GM12892 (cell line): Measurements from ENCODE around the gene CPS1.

ENCODE experiments used
- DNase-seq: peaks from one replicate; pipeline ENCODE4 v3.0.0; 2011; ENCODE audit not compliant: insufficient read length
- FAIRE-seq: peaks from 2 replicates; lab custom pipeline; 2011; peaks lifted over from hg19 to GRCh38; lab: Jason Lieb, UNC
- POLR2A ChIP-seq: IDR thresholded peaks from 2 replicates; pipeline ENCODE4 v1.6.1; 2011; ENCODE audit warnings: low read depth, low read length, control low read depth
- POLR2AphosphoS5 ChIP-seq: IDR thresholded peaks from 2 replicates; pipeline ENCODE4 v1.6.1; 2011; ENCODE audit warnings: low read depth, low read length, control low read depth
- TAF1 ChIP-seq: IDR thresholded peaks from 2 replicates; pipeline ENCODE4 v1.6.1; 2011; ENCODE audit warnings: low read depth, mild to moderate bottlenecking, control low read depth, low read length, borderline replicate concordance

CPS1 gene

DNA sequence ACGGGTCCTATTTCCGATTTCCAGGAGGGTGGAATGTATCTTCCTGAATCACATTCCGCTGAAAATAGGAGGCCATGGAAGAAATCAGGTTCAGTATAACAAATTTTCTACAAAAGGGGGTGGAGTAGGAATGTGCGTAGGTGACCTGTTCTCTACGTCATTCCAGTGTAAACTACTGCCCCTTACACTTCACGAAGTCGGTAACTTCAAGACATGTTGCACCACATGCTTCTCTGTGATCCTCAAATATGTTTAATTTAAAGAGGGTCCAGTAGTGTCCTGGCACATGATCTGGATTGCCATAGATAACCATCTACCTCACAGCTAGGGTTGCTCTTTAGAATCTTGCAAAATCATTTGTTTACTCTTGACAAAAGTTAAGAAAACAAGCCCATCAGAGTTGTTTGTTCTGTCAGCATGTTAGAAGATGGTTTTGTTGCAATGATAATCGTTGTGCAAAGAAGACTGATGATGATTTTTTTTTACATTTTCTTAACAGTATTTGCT is 7.5 kb upstream of the CPS1 start:
- FAIRE-seq = no peak
- TF ChIP-seq POLR2A (no peak), POLR2AphosphoS5 (no peak)
- no peak for DNase-seq

DNA sequence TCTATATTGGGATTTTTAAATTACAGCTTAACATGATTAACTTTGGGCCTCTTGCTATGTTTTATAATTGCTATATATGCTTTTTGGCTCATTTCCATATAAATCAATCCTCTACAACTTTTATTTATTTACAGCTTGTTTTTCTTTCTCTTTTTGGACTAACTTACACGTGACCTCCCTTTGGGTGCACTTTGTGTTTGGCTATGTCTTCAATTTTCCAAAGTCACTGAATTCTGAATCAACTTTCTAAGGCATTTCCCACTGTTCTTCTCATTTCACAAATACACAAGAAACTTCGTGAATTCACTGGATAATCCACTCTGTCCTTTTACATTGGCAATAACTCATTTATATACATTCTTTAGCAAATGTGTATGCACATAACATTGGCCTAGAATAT is 5.4 kb upstream of the CPS1 start:
- DNase-seq (no peak), FAIRE-seq (no peak)
- TF ChIP-seq TAF1 (no peak), POLR2AphosphoS5 (no peak), POLR2A (no peak)

DNA sequence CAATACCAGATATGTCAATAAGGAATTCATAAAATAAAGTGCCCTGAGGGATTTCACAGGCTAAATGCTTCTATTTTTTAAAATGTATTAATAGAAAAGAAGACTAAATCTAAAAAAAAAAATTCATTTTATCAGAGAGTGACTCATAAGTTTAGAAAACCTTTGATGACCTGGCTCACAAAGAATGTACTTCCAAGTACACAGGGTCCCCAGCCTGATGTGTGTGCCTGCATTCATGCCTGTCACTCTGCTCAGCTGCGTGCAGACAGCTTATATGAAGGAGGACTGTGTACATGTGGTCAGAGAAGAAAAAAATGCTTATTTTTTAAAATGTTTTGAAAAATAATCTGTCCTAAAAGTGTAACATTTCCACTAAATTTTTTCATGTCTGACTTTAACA is 3.0 kb upstream of the CPS1 start:
- no peak for FAIRE-seq
- DNase-seq = no peak
- no peak for TF ChIP-seq TAF1
- TF ChIP-seq POLR2A = no peak
- TF ChIP-seq POLR2AphosphoS5 = no peak

DNA sequence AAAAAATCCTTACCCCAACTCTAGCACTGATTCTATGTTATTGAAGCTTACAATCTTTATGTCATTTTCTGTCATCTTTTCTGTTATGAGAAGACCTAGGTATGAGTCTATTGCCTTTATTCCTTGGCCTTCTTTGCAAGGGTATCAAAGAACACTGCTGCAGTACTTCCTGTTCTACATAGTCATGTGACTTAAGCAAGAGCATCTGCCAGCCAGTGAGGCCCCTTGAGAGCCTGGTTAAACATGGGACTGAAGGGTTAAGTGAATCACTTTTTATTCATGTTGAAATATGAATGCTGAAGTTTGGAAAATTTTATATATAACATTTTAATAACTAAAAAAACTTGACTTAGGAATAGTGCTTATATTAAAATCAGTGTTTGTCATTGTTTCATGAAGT is 844 bp upstream of the CPS1 start:
- DNase-seq (no peak), FAIRE-seq (no peak)
- TF ChIP-seq POLR2A (no peak), POLR2AphosphoS5 (no peak), TAF1 (no peak)

DNA sequence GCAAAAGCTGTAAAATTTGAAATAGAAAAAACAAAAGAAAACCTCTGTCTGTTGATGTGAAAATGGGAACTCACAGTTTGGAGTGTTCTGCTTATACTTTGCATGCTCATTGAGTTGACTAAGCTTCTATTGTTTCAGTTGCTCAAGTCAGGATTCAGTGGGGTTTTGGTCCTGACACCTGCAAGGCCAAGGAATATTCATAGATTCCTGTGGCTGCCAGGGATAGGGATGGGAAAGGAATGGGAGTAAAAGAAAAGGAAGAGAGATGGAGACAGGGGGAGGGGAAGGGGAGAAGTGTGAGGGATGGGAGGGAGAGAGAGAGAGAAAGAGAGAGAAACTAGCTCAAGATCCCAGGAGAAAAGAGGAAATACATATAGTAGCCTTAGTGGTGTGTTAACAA is 1.3 kb downstream of the CPS1 start:
- TF ChIP-seq TAF1 = no peak
- no peak for TF ChIP-seq POLR2AphosphoS5
- no peak for TF ChIP-seq POLR2A
- DNase-seq (no peak), FAIRE-seq (no peak)

DNA sequence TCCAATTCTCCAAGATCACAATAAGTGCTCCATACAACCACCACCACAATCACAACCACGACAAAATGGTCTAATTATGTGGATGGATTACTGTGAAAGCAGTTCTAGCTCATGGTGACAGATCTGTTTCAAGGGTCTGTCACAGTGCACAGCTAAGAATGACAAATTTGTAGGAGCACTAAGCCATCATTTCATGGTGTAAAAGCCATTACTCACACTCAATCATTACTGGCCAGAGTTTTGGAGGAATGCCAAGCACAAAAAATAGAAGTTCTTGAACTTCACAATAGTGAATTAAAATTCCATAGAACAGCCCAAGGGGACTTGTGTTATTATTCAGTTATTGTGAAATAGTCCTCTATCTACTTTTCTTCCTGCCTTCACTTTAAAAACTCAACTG is 2.3 kb downstream of the CPS1 start:
- DNase-seq = no peak
- TF ChIP-seq POLR2A (no peak), TAF1 (no peak)
- no peak for FAIRE-seq

DNA sequence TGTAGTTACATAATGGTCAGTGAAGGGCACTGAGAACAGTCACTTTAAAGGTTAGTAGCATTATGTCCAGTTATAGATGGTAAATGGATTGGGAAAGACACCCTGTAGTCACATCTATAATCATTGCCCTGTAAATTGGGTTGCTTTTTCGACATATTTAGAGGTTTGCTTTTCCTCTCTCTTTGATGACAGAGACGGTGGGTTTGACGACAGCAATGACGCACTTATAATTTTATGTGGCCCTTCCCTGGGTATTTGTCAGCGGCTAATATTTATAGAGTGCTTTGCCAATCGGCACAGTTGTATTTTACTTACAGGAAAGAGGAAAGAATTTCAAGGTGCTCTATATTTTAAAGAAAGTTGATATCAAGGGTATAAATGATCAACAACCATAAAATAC is 2.8 kb downstream of the CPS1 start:
- TF ChIP-seq POLR2A (no peak), TAF1 (no peak), POLR2AphosphoS5 (no peak)
- no peak for DNase-seq
- FAIRE-seq = peak; percentile 17

DNA sequence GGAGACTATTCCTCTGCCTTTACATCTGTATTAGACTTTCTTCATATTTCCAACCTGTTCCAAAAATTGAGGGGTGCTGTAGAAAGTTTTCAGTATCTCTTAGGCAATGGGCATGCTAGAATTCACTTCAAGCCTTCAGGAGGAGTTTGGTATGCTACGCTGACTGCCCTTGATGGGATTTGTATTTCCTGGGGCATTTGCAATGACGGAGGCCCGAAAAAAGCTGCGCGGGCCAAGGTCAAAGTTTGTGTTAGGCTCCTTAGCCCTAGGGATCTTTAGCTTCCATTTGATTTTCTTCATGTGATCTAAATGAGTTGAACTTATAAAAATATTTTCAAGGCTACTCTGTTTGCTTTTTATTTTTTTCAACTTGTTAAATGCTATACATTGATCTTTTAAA is 5.1 kb downstream of the CPS1 start:
- FAIRE-seq (no peak), DNase-seq (no peak)
- no peak for TF ChIP-seq POLR2A
- TF ChIP-seq POLR2AphosphoS5 = no peak
- no peak for TF ChIP-seq TAF1

DNA sequence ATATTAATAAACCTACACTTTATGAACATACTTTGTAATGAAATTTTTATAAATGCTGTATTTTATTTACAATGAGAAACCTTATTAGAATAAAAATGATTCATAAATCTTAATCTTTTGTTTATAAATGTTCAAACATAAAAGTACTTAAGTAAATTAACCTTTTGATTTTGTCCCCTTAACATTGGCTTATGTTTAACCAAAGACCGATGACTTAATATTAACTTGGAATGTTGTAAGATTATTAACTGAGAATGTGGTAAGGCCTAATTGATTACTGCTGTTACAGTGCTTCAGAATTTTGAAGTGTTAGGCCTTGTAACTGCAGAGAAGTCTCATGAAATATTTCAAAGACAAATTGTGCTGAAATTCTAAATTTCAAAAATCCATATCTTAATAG is 5.7 kb downstream of the CPS1 start:
- no peak for DNase-seq
- no peak for FAIRE-seq
- TF ChIP-seq POLR2A = no peak
- no peak for TF ChIP-seq TAF1
- TF ChIP-seq POLR2AphosphoS5 = no peak

DNA sequence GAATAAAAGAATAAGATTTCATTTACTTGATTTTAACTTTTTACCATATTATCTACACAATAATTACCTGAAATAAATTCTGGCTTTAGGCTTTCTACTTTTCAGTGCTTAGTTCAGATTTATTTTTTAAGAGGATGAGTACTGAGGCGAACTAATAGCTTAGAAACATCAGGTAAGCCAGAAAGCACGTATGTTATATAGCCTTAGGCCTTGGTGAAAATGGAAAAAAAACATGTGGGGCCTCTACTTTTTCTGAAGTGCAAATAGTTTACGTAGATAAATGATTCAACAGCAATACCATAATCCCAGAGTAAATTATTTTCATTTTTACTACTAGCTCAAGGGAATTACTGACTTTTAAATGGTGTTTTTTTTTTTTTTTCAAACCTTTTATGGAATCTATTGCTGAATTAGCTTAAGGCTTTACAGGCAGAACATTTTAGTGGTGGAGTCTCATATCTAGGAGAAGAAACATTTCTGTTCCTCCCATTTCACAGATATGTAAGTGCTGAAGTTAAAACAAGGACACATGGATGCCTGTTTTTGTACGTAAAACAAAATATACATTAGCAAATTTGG is 6.2 kb downstream of the CPS1 start:
- no peak for FAIRE-seq
- DNase-seq = no peak
- TF ChIP-seq TAF1 = no peak
- no peak for TF ChIP-seq POLR2A
- no peak for TF ChIP-seq POLR2AphosphoS5

DNA sequence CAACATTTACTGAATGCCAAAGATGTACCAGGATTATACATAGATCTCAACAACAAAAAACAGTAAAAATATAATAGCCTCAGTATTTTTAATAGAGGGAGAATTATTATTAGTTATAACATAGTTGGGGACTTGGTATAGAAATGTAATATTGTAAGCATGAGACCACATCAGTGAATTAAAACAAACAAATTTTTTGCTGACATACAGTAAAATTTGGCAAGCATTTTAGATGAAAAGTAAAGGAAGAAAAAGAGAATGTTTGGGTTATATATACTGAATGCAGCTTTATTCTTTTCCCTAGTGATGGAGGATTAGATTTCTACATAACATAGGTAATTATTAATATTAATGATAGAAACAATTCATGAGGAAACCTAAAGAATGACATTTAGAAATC is 10.9 kb downstream of the CPS1 start:
- TF ChIP-seq TAF1 (no peak), POLR2AphosphoS5 (no peak), POLR2A (no peak)
- FAIRE-seq (no peak), DNase-seq (no peak)

DNA sequence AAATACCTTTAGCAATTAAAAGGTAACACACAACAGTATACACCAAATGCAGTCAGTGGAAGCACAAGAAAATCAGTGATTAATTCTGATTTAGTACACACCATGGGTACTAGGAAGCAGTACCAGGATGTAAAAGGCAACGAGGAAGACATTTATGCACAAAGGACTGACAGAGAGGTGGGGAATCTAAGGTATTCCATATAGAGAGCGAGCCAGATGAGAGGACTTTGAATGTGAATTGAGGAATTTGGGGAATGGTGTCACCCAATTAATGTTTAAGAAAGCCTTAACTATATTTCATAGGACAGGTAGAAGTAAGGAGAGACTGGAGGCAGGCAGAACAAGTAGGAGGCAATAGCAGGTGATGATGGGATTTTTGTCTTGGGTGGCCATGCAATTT is 11.7 kb downstream of the CPS1 start:
- DNase-seq (no peak), FAIRE-seq (no peak)
- no peak for TF ChIP-seq POLR2A
- TF ChIP-seq POLR2AphosphoS5 = no peak
- no peak for TF ChIP-seq TAF1
